Esophagus squamous epithelium (tissue), 5 donors: Measurements from ENCODE around the gene ANKS1B. TPM values are rescaled to one million over a fixed set of nuclear protein-coding genes. Genes with fewer than 3 reads are reported as not detected.

Experiments
- DNase-seq: peaks from one replicate; lab custom pipeline; 2025; lab: John Stamatoyannopoulos, UW
- H3K27ac ChIP-seq, 4 donors: fragments of 200-600 bp; sonication (generic); one replicate each; pipeline ENCODE4 v1.5.1; 2016 to 2019; ENCODE audit warnings: mild to moderate bottlenecking in 1 of 4
- H3K27me3 ChIP-seq, 4 donors: fragments of 200-600 bp; sonication (generic); 1 replicate in 3 of 4; 2 replicates in 1 of 4; pipeline versions ENCODE4 v1.5.1 to v1.6.0; 2017 to 2021; ENCODE audit warnings: antibody characterized with exemption in 1 of 4
- H3K36me3 ChIP-seq, 3 donors: fragments of 200-600 bp; sonication (generic); one replicate each; pipeline ENCODE4 v1.5.1; 2016 to 2019
- H3K4me1 ChIP-seq, 3 donors: fragments of 200-600 bp; sonication (generic); one replicate each; pipeline ENCODE4 v1.5.1; 2017 to 2019
- H3K4me3 ChIP-seq, 4 donors: fragments of 200-600 bp; sonication (generic); 1 replicate in 3 of 4; 2 replicates in 1 of 4; pipeline ENCODE4 v1.5.1; 2016 to 2019; ENCODE audit warnings: mild to moderate bottlenecking in 2 of 4, moderate library complexity in 1 of 4
- H3K9me3 ChIP-seq, 3 donors: fragments of 200-600 bp; sonication (generic); one replicate each; pipeline ENCODE4 v1.5.1; 2016 to 2019
- CTCF ChIP-seq, 6 experiments: fragments of 450-650 bp in 4 of 6; fragments of 200-600 bp in 2 of 6; sonication (generic) in 2 of 6; IDR thresholded peaks; one replicate each; pipeline ENCODE4 v1.5.1; 2016 to 2019; ENCODE audit warnings: antibody characterized with exemption in 6 of 6, mild to moderate bottlenecking in 4 of 6, moderate library complexity in 4 of 6
- POLR2A ChIP-seq, 4 donors: fragments of 450-650 bp; IDR thresholded peaks; one replicate each; pipeline ENCODE4 v1.6.1; 2017; ENCODE audit warnings: antibody characterized with exemption in 4 of 4, mild to moderate bottlenecking in 4 of 4, moderate library complexity in 3 of 4
- WGBS, 2 donors: methylation state at CpG; one replicate each; pipeline ENCODE4 v1.1.5; 2018; 5-methylcytosine and 5-hydroxymethylcytosine counted together
- intact Hi-C: fragments of 100-400 bp; cut with DNase I; formaldehyde crosslinking; loops from one replicate; pipeline ENCODE4 v1.15.0; 2022
- total RNA-seq, 4 donors: library from RNA; depleted of rRNA; stranded (reverse); fragments of >200 nt; gene quantifications; one replicate each; pipeline ENCODE4 v1.1.0, GENCODE V29; 2016
- donor health status: DM: yes; HTN: yes; CAD: no.

The ANKS1B gene
- total RNA-seq, 4 donors from 2014 or later = 1.6 to 15.8 (median 8.1) TPM

- H3K36me3 ChIP-seq = no peaks in the 10 kb centered on the region
- no peak overlapping the region for H3K27ac ChIP-seq
- peaks cover 0 to 27% (median 0%) of the 10 kb centered on the region in 4 donors for H3K27me3 ChIP-seq
- WGBS, 2 donors = 83 to 88% methylated on average over 11 of the region's 11 CpGs
- intact Hi-C loops = no loop called here
- TF ChIP-seq CTCF (IDR thresholded peaks at IDR 0.05) = no peak
- no peak for TF ChIP-seq POLR2A (IDR thresholded peaks at IDR 0.05)
- DNase-seq = no peak
- H3K4me1 ChIP-seq = no peaks in the 10 kb centered on the region
- no peak overlapping the region for H3K4me3 ChIP-seq
- H3K9me3 ChIP-seq = no peaks in the 10 kb centered on the region
Observed at GRCh38 chr12:99053616-99054362, 930.9 kb downstream of the ANKS1B start.

DNA sequence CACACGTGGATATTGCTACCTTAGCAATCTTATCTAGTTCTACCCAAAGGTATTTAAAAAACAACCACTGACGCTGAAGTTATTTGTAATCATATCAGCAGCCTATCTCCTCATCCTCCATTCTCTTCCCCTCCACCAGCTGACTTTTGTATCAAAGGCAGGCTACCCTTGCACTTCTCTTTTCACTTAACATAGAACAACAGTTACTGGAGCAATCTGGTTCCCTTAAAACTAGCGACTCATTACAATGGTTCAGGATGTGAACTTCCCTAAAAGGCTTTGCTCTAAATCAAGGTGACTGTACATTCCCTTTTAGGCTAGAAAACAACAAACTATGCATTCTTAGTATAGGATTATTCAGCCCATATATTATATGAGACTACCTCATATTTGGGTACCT lies 935.0 kb downstream of the ANKS1B start:
- intact Hi-C loops = loop anchor here (10.0 kb wide), 1 partner anchor 715 kb away; no protein-coding TSS in a partner anchor
- Histone ChIP-seq H3K36me3 (no peaks in the 10 kb centered on the region), H3K27ac (no peak overlapping the region), H3K9me3 (peaks cover 0 to 17% (median 6%) of the 10 kb centered on the region in 3 donors), H3K4me3 (no peak overlapping the region), H3K4me1 (no peaks in the 10 kb centered on the region), H3K27me3 (peaks cover 0 to 50% (median 0%) of the 10 kb centered on the region in 4 donors)
- WGBS, 2 donors = 43 to 50% methylated on average over 3 of the region's 3 CpGs
- DNase-seq = no peak
- TF ChIP-seq CTCF (IDR thresholded peaks at IDR 0.05) (no peak), POLR2A (IDR thresholded peaks at IDR 0.05) (no peak)

DNA sequence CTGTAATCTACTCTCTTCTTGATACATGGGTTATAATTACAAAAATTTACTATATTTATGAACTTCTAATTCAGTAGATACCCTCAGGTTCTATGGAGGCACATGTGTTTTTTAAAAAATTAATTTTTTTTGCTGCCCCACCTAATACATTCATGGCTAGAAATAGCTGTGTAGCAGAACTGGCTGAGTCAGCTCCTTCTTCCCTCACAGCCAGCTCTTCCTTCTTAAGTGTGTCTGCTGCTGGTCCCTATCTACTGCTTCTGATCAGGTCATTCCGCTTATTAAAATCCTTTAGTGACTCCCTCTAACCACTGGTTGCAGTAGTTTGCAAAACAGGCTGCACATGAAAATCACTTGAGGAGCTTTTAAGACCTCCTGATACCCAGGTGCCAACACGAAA lies 939.6 kb downstream of the ANKS1B start:
- H3K4me1 ChIP-seq = no peaks in the 10 kb centered on the region
- DNase-seq = no peak
- no peak overlapping the region for H3K27ac ChIP-seq
- intact Hi-C loops = loop anchor here (10.0 kb wide), 1 partner anchor 720 kb away; no protein-coding TSS in a partner anchor
- no peak for TF ChIP-seq POLR2A (IDR thresholded peaks at IDR 0.05)
- TF ChIP-seq CTCF (IDR thresholded peaks at IDR 0.05) = no peak
- no peaks in the 10 kb centered on the region for H3K36me3 ChIP-seq
- no peak overlapping the region for H3K4me3 ChIP-seq
- H3K9me3 ChIP-seq = peaks cover 0 to 17% (median 6%) of the 10 kb centered on the region in 3 donors
- WGBS, 2 donors = 79 to 100% methylated on average over 2 of the region's 2 CpGs
- peaks cover 0 to 31% (median 0%) of the 10 kb centered on the region in 4 donors for H3K27me3 ChIP-seq

GRCh38 chr12:99043319-99043914 lies 941.3 kb downstream of the ANKS1B start:
- intact Hi-C loops = loop anchor here (10.0 kb wide), 1 partner anchor 721 kb away; no protein-coding TSS in a partner anchor
- 66 to 72% methylated on average over 2 of the region's 2 CpGs for WGBS, 2 donors
- no peak for DNase-seq

More at GRCh38 chr12:99043319-99043914, 941.3 kb downstream of the ANKS1B start:
- Histone ChIP-seq H3K27me3 (peaks cover 0 to 20% (median 0%) of the 10 kb centered on the region in 4 donors), H3K4me3 (no peak overlapping the region), H3K4me1 (no peaks in the 10 kb centered on the region), H3K9me3 (peaks cover 0 to 17% (median 6%) of the 10 kb centered on the region in 3 donors), H3K27ac (no peak overlapping the region), H3K36me3 (no peaks in the 10 kb centered on the region)
- TF ChIP-seq CTCF (IDR thresholded peaks at IDR 0.05) (peak; percentile 69 to 89 (median 77)), POLR2A (IDR thresholded peaks at IDR 0.05) (no peak)
